ENCODE results near the gene YY2.

Gene YY2

GRCh38 chrX:21853578-21853977 lies 2.2 kb upstream of the YY2 start:
- no peaks in the 10 kb centered on the region for H3K36me3 ChIP-seq (ENCODE audit: low read length)
- TF ChIP-seq, protein P1, sequence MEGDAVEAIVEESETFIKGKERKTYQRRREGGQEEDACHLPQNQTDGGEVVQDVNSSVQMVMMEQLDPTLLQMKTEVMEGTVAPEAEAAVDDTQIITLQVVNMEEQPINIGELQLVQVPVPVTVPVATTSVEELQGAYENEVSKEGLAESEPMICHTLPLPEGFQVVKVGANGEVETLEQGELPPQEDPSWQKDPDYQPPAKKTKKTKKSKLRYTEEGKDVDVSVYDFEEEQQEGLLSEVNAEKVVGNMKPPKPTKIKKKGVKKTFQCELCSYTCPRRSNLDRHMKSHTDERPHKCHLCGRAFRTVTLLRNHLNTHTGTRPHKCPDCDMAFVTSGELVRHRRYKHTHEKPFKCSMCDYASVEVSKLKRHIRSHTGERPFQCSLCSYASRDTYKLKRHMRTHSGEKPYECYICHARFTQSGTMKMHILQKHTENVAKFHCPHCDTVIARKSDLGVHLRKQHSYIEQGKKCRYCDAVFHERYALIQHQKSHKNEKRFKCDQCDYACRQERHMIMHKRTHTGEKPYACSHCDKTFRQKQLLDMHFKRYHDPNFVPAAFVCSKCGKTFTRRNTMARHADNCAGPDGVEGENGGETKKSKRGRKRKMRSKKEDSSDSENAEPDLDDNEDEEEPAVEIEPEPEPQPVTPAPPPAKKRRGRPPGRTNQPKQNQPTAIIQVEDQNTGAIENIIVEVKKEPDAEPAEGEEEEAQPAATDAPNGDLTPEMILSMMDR (IDR thresholded peaks at IDR 0.05; ENCODE audit: insufficient read depth, low read length, poor library complexity, severe bottlenecking), result no peak
- TF ChIP-seq EZH2phosphoT487 (conservative IDR thresholded peaks at IDR 0.05; ENCODE audit: low read length), result no peak
- H3K4me2 ChIP-seq (ENCODE audit: low read depth, low read length, poor library complexity, severe bottlenecking), result no peak overlapping the region
- no peak overlapping the region for H2AFZ ChIP-seq (ENCODE audit: low read depth, low read length, severe bottlenecking)
- no peaks in the 10 kb centered on the region for H4K20me1 ChIP-seq (ENCODE audit: low read depth, low read length)
- H3K27me3 ChIP-seq (ENCODE audit: low read length), result no peaks in the 10 kb centered on the region
- H3K9me2 ChIP-seq (replicated peaks; ENCODE audit: insufficient read depth, low read length), result no peaks in the 10 kb centered on the region
- no peak overlapping the region for H3K4me3 ChIP-seq (ENCODE audit: insufficient read depth, low read length, poor library complexity, severe bottlenecking)
- no peaks in the 10 kb centered on the region for H3F3A ChIP-seq (ENCODE audit: insufficient read depth)
- no peak overlapping the region for H3K27ac ChIP-seq (ENCODE audit: low read depth, low read length)
- no peaks in the 10 kb centered on the region for H3K9me3 ChIP-seq (ENCODE audit: insufficient read depth, low read length)
- no peak overlapping the region for H3K9ac ChIP-seq (ENCODE audit: low read length)
- no peaks in the 10 kb centered on the region for H3K79me2 ChIP-seq (ENCODE audit: insufficient read depth, low read length)

GRCh38 chrX:21856504-21856903 lies 717 bp downstream of the YY2 start:
- no peak overlapping the region for H3K4me2 ChIP-seq (ENCODE audit: low read depth, low read length, poor library complexity, severe bottlenecking)
- H3K27ac ChIP-seq (ENCODE audit: low read depth, low read length), result no peak overlapping the region
- no peak for TF ChIP-seq EZH2phosphoT487 (conservative IDR thresholded peaks at IDR 0.05; ENCODE audit: low read length)
- TF ChIP-seq, protein P1 (IDR thresholded peaks at IDR 0.05; ENCODE audit: insufficient read depth, low read length, poor library complexity, severe bottlenecking), result no peak
- no peaks in the 10 kb centered on the region for H3K9me3 ChIP-seq (ENCODE audit: insufficient read depth, low read length)
- H3K9me2 ChIP-seq (replicated peaks; ENCODE audit: insufficient read depth, low read length), result no peaks in the 10 kb centered on the region
- no peak overlapping the region for H2AFZ ChIP-seq (ENCODE audit: low read depth, low read length, severe bottlenecking)
- H3K9ac ChIP-seq (ENCODE audit: low read length), result no peak overlapping the region
- no peaks in the 10 kb centered on the region for H4K20me1 ChIP-seq (ENCODE audit: low read depth, low read length)
- no peaks in the 10 kb centered on the region for H3K27me3 ChIP-seq (ENCODE audit: low read length)
- H3K79me2 ChIP-seq (ENCODE audit: insufficient read depth, low read length), result no peaks in the 10 kb centered on the region
- H3F3A ChIP-seq (ENCODE audit: insufficient read depth), result no peaks in the 10 kb centered on the region
- no peak overlapping the region for H3K4me3 ChIP-seq (ENCODE audit: insufficient read depth, low read length, poor library complexity, severe bottlenecking)
- no peaks in the 10 kb centered on the region for H3K36me3 ChIP-seq (ENCODE audit: low read length)

- Histone ChIP-seq H3K27me3 (ENCODE audit: low read length) (no peaks in the 10 kb centered on the region), H3K4me2 (ENCODE audit: low read depth, low read length, poor library complexity, severe bottlenecking) (no peak overlapping the region), H3K79me2 (ENCODE audit: insufficient read depth, low read length) (no peaks in the 10 kb centered on the region), H3K9ac (ENCODE audit: low read length) (no peak overlapping the region), H3K4me3 (ENCODE audit: insufficient read depth, low read length, poor library complexity, severe bottlenecking) (no peak overlapping the region), H2AFZ (ENCODE audit: low read depth, low read length, severe bottlenecking) (no peak overlapping the region), H3F3A (ENCODE audit: insufficient read depth) (no peaks in the 10 kb centered on the region), H3K9me2 (replicated peaks; ENCODE audit: insufficient read depth, low read length) (no peaks in the 10 kb centered on the region), H4K20me1 (ENCODE audit: low read depth, low read length) (no peaks in the 10 kb centered on the region), H3K27ac (ENCODE audit: low read depth, low read length) (no peak overlapping the region), H3K9me3 (ENCODE audit: insufficient read depth, low read length) (no peaks in the 10 kb centered on the region), H3K36me3 (ENCODE audit: low read length) (no peaks in the 10 kb centered on the region)
- TF ChIP-seq, protein P1 (IDR thresholded peaks at IDR 0.05; ENCODE audit: insufficient read depth, low read length, poor library complexity, severe bottlenecking), result no peak
- no peak for TF ChIP-seq EZH2phosphoT487 (conservative IDR thresholded peaks at IDR 0.05; ENCODE audit: low read length)
These were observed 7.5 kb downstream of the YY2 start for GRCh38 chrX:21863241-21863640.
